ENCODE data around the gene SMPX.

DNA sequence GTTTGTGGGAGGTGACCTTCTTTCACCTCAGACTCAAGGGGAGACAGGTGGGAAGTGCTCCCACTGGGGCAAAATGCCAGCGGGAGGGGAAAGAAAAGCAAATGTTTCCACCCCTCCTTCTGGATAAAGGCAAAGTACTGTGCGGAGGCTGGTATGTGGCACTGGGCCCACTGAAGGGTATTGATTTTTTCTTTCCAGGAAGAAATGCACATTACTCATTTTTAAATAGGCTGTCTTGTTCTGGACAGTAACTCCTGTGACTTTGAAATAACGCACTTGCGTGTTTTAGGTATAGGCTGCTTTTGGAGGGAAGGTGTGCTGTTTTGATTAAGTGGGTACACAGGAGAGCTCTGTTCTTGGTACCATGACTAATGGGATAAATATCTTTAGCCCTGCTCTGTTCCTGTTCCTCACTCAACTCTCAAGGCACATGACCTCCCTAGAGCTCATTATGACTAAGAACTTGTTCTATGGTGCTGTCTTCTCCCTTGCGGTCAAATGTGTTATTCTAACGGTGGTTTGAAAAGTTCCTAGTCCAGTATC, 40.8 kb upstream of the SMPX start:
- TF ChIP-seq, protein P1, sequence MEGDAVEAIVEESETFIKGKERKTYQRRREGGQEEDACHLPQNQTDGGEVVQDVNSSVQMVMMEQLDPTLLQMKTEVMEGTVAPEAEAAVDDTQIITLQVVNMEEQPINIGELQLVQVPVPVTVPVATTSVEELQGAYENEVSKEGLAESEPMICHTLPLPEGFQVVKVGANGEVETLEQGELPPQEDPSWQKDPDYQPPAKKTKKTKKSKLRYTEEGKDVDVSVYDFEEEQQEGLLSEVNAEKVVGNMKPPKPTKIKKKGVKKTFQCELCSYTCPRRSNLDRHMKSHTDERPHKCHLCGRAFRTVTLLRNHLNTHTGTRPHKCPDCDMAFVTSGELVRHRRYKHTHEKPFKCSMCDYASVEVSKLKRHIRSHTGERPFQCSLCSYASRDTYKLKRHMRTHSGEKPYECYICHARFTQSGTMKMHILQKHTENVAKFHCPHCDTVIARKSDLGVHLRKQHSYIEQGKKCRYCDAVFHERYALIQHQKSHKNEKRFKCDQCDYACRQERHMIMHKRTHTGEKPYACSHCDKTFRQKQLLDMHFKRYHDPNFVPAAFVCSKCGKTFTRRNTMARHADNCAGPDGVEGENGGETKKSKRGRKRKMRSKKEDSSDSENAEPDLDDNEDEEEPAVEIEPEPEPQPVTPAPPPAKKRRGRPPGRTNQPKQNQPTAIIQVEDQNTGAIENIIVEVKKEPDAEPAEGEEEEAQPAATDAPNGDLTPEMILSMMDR (IDR thresholded peaks at IDR 0.05) = no peak
- TF ChIP-seq POLR2A (IDR thresholded peaks at IDR 0.05) (no peak), EP300 (IDR thresholded peaks at IDR 0.05) (no peak)

Measured in stomach (tissue), 4 donors.